HG03175 (cell line): Measurements from ENCODE around the gene SPECC1.
A peak's percentile ranks its signal among the peaks of the same experiment; 100 is the strongest.

Source experiments
- ATAC-seq: cut with Tn5 transposase; IDR thresholded peaks from one replicate; pipeline ENCODE4 v1.9.1; 2021; ENCODE audit warnings: mild to moderate bottlenecking, moderate library complexity; ENCODE audit not compliant: unreplicated experiment

Gene SPECC1

DNA sequence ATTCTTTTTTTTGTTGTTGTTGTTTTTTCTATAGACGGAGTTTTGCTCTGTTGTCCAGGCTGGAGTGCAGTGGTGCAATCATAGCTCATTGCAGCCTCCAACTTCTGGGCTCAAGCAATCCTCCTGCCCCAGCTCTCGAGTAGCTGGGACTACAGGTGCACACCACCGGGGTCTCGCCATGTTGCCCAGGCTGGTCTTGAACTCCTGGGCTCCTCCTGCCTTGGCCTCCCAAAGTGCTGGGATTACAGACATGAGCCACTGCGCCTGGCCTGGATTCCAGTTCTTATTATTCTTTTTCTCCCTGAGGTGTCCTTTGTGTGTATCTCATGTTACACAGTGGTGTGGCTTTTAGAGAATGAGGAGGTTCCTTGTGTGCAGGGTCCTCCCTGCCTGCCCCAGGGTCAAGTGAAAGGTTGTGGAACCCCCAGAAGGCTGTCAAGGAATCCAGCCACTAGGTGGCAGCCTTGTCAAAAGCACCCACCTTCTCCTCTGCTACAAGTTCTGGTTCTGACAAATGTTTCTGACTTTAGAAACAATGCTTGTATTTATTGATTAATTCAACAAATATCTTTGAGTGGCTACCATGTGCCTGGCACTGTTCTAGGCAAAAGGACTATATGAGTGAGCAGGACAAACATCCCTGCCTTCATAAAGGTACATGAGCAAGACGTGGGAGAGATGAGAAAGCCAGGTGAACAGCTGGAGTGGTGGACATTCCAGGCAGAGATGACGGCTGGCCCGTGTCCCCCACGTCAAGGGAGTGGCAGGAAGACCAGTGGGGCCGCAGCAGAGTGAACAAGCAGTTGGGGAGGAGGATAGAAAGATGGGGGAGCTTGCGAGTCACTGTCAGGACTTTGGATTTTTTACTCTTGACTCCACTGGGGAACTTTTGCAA is 112.4 kb downstream of the SPECC1 start:
- no peak for ATAC-seq

DNA sequence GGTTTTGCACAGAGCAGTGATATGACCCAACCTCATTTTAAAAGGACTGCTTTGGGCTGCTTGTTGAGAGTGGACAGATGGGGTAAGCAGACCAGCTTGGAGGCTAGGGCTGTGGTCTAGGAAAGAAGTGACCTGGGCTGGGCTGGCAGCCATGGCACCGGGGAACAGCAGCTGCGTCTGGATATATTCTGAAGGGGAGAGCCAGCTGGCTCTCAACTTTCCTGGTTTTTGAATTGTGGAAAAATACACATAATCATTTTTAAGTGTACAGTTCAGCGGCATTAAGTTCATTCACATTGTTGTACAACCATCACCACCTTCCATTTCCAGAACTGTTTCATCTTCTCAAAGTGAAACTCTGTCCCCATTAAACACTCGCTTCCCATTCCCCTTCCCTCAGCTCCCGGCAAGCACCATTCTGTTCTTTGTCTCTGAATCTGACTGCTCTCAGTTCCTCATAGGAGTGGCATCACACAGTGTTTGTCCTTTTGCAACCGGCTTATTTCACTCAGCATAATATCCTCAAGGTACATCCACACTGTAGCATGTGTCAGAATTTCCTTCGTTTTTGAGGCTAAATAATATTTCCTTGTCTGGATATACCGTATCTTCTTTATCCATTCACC is 113.2 kb downstream of the SPECC1 start:
- no peak for ATAC-seq

DNA sequence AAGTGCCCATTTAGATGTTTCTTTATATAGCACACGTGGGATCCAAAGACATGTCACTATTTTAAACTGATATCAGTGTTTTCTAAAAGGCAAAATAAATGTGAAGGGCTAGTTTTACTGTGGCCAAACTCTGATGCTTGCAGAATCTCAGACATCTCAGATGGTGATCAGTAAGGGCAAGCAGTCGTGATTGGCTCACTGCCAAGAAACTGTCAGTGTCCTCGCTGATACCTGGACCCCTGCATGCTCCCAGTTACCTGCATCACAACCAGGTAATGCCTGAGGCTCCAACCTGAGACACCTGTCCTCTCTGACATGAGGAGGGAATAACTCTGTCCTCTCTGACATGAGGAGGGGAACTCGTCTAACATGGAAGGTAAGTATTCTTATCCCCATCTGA is 114.0 kb downstream of the SPECC1 start:
- ATAC-seq: no peak

DNA sequence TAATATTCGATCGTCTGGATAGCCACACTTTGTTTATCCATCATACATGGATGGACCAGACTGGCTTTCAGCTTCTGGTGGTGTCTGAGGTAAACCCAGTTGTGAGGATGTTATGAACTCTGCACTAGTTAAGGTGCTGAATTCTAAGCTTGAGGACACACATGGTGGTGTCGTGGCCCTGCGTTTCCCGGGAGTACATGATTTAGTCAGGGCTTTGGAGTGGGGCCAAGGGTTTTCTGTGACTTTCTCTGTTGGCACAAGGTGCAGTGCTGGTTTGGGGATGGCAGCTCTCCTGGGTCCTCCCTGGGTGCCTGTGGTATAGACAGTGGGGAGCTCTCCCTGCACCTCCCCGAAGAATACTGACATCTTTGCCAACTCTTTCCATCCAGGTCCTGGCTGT is 116.6 kb downstream of the SPECC1 start:
- ATAC-seq: no peak

DNA sequence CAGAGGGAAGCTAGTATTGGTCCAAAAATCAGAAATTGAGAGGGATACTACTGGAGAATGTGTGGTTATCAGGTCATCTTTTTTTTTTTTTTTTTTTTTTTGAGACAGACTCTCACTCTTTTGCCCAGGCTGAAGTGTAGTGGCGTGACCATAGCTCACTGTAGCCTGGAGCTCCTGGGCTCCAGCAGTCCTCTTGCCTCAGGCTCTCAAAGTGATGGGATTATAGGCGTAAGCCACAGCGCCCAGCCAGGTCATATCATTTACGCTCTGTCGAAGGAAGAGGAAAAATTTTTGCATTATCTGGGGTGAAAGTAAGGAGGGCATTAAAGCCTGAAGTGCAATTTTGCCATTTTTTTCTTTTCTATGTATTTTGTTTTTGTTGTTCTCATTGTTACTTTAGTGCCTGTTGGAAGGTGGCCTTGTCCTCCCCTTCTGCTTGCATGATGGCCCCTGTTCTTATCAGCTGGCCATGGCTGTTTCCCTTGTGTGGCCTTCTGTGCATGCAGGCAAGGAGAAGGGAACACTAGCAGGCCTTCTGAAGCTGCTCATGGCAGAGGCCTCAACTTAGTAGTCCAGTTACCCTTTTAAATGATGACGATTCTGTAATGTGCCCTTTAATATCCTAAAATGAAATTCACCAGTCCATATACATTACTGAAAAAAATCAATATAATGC is 118.3 kb downstream of the SPECC1 start:
- ATAC-seq: no peak

DNA sequence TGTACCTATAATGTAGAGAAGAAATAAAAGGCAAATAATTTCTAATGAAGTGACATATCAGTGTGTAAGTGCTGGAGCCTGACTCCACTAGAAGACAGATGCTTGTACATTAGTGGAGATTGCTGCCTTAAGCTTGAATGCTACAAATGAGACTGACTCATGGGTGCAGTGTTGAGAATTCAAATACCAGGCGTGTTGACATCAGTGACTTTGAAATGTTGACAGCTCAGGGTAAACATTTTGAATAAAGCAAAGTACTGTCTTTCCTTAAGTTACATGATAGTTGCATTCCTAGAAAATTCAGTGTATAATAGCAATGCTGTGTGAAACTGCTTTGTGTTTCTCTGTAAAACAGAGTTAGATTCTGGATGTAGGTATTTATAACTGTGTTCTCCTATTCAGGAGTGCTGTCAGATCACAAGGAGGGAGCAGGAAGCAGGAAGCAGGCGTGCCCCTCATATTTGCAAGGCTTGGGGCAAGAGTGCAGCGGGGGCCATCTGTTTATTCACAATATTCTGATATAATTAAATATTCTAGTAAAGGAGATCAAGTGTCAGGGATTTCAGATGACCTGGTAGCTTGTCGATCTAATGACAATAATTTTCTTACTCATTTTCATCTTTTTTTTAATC is 119.0 kb downstream of the SPECC1 start:
- no peak for ATAC-seq

DNA sequence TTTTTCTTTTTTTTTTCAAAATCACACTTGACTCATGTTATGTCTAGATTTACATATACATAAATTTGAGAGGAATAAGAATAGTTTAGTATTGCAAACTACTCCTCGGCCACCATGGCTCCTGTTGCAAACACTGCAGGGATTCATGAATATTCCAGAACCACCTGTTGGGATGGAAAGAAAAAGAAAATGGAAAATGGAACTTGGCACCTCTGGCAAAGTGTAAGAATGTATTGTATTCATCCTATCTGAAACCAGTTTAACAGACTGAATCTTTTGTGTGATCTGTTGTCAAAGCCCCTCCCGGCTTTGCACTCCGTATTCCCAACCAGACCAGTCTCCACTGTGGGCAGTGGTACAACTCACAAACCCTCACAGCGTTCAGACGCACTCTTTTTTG is 124.4 kb downstream of the SPECC1 start:
- ATAC-seq: no peak

DNA sequence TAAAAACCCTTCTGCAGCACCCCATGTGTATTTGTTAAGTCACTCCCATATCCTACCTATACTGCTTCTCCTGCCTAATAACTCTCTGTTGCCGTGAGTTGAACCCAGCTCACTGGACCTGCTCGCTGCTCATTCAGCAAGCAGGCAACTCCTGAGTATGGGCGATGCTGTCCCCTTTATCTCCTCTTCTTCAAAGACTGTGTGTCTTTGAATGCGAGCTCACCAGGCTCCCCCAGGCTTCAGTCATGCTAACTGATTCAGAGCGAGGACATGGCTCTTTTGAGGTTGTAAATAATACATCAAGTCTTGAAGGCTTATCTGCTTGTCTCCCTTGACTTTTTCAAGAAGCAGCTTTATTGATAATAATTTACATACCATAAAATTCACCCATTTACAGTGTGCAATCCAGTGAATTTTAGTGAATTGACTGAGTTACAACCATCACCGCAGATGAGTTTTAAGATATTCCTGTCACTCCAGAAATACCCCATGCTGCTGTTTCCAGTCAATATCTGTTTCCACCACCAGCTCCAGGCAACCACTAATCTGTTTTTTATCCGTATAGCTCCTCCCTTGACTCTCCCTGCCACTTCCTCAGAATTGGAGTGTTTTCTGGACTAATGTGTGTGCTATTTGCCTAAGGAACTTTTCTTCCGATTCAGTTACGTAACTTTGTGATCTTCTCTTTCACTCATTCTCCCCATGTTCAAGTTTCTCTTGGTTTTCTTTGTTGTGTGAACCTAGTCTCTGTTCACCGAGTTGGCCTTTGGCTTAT is 132.2 kb downstream of the SPECC1 start:
- no peak for ATAC-seq

DNA sequence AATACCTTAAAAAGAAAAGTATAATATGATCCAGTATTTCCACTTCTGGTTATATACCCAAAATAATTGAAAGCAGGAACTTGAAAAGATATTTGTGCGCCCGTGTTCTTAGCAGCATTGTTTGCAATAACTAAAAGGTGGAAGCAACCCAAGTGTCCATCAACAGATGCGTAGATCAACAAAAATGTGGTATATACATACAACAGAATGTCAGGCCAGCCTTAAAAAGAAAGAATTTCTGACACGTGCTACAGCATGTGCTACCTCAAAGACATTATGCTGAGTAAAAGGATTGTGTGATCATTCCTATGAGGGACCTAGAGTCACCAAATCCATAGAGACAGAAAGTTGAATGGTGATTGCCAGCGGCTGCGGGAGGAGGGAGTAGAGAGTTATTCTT is 133.1 kb downstream of the SPECC1 start:
- no peak for ATAC-seq

DNA sequence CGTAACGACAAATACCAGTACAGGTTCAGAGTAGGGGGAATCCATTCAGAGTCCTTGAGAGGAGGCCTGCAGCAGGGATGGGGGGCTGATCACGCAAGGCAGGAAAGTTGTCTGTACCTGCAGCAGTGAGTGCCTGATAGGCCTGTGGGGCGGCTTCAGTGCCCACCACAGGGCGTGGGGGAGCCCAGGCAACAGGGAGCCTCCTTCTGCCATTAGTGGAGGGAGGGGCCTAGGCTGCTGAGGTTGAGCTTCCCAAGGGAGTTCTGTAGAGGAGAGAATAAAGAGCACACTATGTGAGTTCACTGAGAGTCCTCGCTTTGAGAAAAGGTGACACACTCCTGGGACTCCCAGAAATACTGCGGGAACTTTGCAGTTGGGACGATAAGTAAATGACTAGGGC is 134.6 kb downstream of the SPECC1 start:
- no peak for ATAC-seq

DNA sequence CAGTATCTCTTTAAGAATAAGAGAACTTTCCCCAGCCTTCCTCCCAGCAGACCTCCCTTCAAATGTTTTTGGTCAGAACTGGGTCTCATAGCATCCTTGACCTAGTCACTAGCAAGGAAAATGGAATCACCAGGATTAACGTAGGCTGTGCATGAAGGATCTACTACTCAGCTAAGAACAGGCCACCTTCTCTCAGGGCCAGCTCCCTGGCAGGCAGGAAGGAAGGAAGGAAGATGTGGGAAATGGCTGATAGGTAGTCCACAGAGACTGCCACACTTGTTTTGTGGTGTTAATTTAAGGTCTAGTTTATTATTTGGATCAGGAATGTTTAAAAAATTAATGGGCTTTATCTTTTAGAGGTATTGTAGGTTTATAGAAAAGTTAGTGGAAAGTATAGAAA is 136.4 kb downstream of the SPECC1 start:
- no peak for ATAC-seq

DNA sequence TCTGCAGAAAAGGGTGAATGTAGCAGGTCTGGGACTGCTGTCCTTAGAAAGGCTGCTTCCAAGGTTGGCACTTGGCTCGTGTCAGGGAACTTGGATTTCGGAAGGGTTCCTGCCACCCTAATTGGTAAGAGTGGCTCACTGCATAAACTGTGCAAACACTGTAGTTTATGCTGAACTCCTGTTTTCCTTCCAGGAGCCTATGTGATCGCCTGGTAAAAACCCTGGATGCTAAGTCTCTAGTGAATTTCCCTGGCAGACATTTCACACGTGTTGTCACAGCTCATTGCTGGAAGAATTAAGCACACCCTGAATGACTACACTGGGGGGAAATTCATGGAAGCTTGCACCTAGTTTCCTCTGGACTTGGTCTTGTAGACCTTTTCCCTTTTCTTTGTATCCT is 140.1 kb downstream of the SPECC1 start:
- no peak for ATAC-seq

DNA sequence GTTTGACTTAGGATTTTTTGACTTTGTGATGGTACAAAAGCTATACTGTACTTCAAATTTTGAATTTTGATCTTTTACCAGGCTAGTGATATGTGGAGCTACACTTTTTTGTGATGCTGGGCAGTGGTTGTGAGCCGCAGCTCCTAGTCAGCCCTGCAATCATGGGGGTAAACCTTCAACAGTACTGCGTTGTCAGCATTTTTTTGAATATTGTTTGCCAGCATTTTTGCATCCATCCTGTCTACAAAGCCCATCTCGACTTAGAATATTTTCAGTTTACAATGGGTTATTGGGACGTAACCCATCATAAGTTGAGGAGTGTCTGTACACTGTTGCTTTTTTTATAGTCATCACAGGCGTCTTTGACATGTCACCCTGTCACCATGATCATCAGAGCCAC is 142.0 kb downstream of the SPECC1 start:
- no peak for ATAC-seq

DNA sequence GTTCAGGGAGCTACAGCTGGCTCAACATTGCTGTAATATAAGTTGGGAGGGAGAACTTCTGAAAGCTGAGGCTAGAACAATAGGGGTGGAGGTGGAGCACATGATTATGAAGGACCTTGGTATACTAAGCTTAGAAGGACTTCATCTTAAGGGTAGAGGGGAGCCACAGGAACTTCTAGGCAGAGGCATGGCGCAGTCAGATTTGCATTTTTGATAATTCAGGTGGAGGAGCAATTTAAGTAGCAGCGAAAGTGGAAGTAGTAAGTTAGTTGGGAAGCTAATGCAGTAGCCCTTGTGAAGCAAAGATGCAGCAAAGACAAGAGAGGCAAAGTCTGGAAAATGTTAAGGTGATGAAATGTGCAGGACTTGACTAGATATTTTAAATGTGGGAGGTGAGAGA is 144.1 kb downstream of the SPECC1 start:
- no peak for ATAC-seq

DNA sequence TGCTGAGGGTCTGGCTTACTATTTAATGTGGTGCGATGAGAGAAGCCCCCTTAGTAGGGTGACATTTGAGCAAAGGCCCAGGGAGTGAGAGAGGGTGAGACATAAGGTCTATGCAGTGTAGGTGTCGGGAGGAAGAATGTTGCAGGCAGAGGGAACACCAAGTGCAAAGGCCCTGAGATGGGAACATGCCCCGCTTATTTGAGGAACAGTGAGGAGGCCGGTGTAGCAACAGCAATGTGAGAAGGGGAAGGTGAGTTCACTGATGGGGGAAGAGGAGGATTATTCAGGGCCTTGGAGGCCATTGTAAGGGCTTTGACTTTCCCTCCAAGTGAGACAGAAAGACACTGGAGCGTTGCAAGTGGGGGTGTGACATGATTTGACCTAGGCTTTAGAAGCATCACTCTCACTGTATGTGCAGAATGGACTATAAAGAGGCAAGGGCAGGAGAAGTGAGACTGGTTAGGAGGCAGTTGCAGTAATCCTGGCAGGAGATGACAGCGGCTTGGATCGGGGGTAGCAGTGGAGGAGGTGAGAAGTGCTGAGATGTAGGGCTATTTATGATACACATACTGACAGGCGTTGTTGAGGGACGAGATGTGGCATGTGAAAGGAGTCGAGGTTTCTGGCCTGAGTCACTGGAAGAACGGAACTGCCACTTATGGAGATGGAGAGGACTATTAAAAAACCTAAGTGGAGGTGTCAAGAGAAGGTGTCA is 145.3 kb downstream of the SPECC1 start:
- no peak for ATAC-seq

DNA sequence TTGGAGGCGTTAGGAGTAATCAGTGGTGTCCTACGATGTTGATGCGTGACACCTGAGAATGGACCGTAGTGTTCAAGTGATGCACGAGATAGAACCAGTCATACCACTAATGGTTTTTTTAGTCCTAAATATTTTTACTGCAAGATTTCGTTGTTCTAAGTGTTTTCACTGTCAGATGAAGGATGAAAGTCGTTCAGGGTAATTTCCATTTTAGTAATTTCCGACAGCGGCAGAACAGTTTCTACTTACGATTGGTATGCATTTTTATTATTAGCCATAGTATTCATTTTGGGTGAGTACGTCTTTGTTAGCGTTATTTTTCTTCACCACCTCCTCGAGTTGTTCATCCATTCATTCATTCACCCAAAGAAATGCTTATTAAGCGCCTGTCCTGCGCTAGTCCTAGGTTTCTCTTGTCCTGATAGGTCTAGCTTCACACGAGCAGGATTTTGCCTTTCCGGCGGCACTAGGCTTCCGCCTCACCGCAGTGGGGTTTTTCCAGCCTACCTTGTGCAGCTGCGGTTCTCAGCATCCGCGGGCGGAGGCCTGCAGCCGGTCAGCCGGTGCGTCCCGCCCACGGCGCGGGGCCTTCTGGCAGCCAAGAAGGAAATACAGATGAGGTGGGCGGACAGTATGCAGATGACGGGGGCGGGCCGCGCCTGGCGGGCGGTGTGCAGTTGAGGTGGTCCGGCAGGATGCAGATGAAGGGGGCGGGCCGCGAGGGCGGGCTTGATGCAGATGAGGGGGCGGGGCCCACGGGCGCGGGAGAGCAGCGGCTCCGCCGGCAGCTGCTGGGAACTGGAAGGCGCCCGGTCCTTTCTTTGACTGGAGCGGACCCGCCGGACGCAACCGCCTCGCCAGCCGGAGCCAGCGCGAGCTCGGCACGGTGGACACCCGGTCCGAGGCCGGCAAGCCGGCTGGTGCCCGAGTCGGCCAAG is 146.4 kb downstream of the SPECC1 start:
- peak; percentile 96 for ATAC-seq

DNA sequence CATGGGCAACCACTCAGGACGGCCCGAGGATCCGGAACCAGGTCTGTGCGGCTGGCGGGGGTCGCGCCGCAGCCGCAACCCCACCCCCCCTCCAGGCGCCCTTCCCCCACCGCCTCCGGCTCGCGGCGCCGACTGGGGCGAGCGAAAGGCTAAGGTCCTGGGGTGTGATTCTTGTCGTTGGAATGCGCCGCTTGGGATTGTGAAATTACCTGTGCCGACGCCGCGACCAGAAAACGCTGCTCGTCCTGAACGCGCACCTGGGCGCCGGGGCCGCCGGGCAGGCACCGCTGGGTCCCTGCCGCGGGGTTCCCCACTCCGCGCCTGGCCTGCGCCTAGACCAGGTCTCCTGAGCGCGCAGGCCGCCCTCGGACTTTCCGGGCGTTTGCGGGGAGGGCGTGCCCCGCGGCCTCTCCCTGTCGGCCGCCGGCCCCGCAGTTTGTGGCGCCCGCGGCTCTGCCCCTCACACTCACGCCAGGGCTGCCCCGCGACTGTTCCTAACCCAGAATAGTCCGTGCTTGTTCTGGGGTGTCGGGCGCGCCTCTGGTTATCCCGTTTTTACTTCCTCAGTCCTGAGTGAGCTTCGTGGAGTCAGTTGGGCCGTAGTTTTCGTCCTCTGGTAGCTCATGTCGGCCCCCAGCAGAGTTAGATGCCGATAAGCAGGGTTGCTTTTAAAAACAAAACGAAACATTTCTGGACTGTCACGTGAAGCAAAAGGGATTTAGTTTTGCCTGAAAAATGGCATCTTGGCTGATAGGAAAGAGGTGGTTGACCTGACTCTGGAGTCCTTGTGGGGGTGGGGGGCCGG is 147.2 kb downstream of the SPECC1 start:
- ATAC-seq: peak; percentile 22

DNA sequence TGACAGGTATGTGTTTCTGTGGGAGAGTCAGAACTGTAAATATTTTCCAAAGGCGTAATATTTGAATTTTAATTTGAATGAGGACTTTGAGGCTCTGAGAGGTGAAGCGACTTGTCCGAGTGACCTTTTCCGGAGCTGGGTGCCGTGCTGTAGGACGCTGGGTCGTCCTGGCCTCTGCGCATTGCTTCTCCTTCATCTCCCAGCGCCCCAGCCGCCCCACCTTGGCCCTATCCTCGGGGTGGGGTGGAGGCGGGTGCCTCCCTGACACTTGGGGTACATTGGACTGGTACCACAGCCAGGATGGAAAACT is 147.8 kb downstream of the SPECC1 start:
- ATAC-seq: no peak
